Dermis blood vessel endothelial cell (primary cell): Measurements from ENCODE around the gene BICD1. TPM values are rescaled to one million over a fixed set of nuclear protein-coding genes. Genes with fewer than 3 reads are reported as not detected.

Experiments used
- DNase-seq: peaks from one replicate; pipeline ENCODE4 v3.0.0; 2010
- total RNA-seq: library from RNA; depleted of rRNA; stranded (reverse); fragments of >200 nt; gene quantifications from 2 replicates; pipeline ENCODE4 v1.2.3, GENCODE V29; 2014

The BICD1 gene
- total RNA-seq, 1 donor from 2014 or later, result 14.8 TPM

DNA sequence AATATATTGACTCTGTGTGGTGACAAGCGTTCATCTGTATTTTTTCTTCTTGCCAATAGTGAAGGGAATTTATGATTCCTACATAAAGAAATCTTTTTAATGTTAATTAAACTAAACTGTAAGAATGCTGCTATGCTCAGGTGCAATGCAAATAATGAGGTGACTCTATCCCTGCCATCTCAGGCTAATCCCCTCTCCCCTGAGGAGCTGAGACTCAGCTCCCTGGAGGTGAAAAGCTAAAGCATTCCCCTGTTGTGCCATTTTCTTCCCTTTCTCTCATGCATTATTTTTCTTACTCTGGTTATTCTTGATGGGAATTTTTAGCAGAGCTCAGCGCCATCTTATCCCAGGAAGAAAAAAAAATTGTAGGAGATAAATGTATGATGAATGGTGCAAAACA is 178.8 kb downstream of the BICD1 start:
- no peak for DNase-seq

DNA sequence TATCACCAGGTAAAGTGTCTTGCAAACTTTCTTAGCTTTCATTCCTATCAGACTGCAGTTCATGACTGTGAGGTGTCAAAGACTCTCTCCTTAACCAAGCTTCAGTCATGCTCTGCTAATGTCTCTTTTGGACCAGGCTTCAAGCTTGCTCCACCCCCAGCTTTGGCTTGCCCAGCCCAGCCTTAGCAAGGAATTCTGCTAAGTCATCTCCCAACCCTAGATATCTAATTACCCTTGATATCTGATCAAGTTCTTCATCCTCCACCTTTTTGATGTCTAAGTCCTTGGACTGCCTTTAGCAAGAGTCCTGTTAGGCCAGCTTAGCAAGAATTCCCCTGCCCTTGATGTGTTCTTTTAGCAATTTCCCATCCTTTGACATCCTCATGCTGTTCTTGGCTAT is 183.8 kb downstream of the BICD1 start:
- DNase-seq, result no peak

DNA sequence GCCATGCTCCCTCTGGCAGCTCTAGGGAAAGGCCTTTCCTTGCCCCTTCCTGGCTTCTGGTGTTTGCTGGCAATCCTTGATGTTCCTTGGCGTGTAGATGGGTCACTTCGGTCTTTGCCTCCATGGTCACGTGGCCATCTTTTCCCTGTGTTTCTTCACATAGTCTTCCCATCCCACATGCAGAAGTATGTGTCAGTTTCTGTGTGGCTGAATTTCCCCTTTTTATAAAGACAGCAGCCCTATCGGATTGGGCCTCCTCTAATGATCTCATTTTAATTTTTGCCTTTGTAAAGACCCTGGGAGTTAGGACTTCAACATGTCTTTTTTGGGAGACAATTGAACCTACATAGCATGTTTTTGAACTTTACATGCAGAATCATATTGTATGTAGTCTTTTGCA is 185.5 kb downstream of the BICD1 start:
- DNase-seq, result no peak

DNA sequence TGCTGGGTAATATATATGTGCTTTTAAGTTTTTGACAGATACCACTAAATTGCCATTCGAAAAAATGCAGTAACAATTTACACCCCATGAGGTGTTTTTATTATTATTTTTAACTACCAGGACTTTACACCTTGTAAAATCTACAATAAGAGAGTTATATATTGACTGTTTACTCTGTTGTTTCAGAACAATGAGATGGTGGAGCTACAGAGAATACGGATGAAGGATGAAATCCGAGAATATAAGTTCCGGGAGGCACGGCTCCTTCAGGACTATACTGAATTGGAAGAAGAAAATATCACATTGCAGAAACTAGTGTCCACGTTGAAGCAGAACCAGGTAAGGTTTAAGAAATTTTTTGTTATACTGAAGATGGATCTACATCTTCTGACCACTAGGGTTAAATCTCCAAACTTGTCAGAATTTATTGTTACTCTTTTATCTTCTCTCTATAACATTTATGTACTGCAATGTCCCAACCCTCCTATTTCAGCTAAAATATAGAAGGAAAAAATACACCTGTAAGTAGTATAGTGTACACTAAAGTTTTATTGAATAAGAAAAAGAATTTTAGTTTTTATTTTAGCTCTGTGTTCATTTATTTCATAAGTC is 187.3 kb downstream of the BICD1 start:
- DNase-seq, result no peak

DNA sequence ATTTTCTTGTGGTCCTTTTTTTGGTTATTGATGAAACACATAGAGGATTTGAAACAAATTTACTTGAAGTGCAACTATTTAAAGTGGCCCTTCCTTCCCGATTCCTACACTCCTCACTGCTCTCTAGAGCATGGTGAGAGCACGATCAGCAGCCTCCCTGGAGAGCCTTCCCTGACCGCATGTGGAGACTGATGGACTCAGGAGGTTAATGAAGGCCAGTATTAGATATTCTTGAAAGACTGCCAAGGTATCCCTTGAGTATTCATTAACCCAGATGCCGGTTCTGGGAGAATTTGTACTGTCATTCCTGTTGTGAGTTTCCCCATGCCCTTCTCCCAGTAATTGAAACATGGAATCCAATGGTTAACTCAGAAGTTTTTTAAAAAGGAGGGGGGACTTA is 189.9 kb downstream of the BICD1 start:
- no peak for DNase-seq

DNA sequence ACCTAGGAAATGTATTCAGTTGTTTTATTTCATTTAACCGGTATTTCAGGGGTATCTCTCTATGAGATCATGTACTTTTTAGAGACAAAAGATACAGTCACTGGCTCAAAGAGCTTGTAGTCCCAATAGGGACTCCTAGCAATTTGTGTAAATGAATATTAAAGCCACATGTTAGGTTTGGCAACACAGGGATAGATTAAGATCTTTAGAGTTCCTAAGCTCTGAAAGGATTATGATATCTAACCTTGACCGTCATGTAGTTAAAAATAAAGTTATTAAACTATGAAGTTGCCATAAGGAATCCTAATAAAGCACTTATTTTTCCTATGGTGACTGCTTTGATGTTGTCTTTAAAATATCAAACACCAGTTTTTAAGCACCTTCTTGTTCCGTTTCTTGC is 192.3 kb downstream of the BICD1 start:
- DNase-seq, result no peak

DNA sequence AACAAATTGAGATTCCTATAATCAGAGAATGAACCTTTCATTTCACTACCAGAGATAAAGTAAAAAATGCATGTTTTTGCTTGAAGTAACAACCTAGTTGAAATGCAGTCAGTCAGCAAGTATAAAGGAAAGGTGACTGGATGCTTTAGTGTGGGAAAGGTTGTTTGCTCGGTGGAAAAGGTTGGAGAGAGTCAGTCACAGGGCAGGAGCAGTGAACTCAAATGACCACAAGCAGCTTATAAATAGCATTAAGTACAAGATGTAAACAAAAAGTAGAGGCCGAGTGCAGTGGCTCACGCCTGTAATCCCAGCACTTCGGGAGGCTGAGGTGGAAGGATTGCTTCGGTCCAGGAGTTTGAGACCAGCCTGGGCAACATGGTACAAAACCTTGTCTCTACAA is 194.6 kb downstream of the BICD1 start:
- DNase-seq, result no peak

DNA sequence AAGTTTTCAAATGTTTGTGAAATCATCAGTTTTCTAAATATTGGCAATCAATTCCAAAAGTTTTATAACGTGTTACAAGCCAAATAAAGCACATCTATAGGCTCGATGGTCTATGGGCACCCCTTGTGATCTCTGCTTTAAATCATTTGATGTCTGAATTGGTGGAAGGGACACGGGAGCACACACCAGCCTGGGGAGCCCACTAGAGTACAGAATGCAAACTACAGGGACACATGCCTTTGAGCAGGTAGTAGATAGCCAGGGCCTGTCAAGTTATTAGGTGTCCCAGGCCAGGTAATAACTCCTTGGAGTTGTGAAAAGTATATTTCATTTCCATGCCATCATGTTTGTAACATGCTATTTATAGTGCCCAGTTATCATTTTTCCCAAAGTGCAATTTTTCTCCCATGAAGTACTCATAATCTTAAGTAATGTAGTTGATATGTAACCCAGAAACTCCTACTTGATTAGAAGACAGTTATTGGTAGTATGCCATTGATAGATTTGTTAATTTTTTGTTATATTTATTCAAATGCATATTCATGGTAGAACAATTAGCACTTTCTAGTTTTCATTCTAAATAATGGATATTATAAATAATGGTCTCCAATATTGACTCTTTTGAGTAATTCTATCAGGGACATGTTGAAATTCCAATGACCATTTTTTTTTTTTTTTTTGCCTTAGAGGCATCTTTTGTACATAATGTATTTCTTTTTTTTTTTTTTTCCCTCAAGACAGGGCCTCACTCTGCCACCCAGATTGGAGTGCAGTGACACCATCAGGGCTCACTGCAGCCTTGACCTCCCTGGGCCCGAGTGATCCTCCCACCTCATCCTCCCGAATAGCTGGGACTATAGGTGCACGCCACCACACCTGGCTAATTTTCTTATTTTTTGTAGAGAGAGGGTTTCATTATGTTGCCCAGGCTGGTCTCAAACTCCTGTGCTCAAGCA is 195.8 kb downstream of the BICD1 start:
- DNase-seq, result peak; percentile 77

DNA sequence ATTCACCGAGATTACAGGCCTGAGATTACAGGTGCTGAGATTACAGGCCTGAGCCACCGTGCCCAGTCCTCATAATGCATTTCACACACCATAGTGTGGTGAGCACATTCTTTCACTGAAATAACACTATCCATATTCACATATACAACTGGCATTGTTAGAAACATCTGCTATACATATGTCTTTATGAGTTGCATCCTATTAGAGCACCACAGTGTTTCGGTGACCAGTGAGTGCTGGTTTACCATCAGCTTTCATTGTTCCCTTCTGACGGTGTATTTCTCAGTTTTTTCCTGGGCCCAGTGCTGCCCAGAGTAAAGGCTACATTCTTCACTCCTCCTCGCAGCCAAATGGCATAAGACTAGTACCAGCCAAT is 196.5 kb downstream of the BICD1 start:
- DNase-seq, result no peak

DNA sequence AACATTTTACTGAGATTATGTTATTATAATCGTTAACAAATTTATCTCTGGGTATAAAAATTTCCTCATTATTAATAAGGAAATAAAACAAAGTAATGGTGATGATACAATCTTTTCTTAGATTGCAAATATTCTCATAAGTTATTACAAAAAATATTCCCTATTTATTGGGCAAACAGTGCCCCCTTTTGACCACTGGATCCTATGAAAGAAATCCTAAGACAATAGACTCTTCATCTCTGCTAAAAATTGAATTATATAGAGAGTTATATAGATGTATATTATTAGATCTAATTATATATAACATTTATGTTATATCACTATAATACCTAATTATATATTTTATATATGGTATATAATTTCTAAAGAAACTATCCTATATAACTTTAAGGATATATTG is 198.5 kb downstream of the BICD1 start:
- peak; percentile 55 for DNase-seq

DNA sequence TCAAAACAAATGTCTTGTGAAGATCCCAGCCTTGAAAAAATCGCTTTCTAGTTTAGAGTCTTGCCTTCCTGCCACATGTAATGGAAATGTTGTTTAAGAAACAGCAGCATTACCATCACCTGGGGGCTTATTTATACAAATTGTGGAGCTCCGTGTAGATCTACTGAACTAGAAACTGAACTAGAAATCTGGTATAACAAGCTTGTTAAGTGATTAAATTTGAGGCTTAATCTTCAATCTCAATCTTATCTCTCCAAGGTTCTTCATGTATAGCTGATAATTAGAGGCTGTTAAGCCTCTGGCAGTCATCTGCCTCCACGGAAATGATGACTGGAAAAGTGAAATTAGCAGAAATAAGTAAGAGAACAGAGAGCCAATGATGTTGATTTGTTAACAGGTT is 200.7 kb downstream of the BICD1 start:
- DNase-seq, result no peak

DNA sequence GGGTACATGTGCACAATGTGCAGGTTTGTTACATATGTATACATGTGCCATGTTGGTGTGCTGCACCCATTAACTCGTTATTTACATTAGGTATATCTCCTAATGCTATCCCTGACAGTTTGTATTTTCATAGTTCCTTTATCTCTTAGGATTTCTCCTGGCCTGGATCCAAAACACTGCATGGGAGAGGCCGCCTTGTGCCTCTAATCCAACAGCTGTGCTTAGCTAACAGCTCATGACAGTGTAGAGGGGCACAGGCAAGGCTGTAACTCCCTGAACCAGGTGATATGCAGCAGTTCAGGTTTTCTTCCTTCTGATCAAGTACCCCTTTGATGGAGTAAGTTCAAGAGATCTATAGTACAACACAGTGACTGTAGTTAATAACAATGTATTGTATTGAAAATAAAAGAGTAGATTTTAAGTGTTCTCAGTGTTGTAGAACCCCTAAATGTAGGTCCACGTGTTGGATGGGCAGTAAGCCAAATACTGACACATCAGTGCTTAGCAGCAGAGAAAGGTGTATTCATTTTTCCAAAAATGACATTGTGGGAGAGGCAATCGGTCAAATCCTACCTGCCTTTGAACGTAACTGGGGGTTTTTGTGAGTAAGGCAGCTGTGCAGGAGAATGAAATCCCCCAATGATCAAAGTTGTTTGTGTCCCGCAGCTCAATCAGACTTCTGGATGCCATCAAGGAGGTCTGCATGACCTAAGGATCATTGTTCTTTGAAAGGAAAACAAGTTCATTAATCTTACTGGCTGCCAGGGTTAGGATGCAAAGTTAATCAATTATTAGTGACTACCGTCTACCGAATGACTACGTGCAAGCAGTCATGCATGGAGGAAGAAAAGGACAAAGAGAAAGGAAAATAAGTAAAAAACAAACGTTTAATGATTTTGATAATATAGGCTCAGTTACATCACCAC is 203.4 kb downstream of the BICD1 start:
- DNase-seq, result peak; percentile 45

DNA sequence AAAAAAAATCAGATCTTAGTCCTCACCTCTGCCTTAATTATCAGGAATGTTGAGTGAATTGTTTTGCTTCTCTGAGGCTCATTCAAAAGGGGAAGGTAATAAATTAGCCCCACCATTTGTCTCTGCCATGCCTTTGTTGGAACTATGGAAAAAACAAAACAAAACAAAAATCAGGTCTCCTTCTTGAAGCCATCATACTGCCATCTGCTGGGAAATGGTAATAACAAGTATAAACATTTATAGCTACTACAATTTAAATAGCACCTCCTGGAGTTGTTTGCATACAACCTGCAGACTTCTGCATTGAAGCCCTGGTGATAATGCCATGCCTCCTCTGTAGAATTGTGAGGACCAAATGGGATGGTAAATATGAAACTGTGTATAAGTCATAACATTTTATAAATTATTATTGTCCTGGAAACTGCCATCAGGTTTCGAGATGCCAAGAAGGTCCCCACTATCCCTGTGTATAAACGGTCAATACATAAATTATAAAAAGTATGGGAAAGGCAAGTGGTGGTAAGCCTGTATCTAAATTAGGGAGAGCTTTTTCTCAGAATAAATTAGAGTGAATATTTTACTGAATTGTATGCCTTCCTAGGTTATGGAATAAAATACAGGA is 205.5 kb downstream of the BICD1 start:
- peak; percentile 88 for DNase-seq

DNA sequence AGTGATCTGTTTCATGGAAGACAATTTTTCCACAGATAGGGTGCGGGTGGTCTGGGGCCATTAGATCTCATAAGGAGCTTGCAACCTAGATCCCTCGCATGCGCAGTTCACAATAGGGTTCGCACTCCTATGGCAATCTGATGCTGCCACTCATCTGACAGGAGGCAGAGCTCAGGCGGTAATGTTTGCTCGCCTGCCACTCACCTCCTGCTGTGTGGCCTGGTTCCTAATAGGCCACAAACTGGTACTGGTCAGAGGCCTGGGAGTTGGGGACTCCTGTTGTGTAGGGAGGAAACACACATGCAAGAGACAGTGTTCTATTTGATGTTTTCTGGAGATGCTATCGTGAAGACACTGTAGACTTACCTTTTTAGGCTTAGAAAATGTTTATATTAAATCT is 215.7 kb downstream of the BICD1 start:
- DNase-seq, result no peak

DNA sequence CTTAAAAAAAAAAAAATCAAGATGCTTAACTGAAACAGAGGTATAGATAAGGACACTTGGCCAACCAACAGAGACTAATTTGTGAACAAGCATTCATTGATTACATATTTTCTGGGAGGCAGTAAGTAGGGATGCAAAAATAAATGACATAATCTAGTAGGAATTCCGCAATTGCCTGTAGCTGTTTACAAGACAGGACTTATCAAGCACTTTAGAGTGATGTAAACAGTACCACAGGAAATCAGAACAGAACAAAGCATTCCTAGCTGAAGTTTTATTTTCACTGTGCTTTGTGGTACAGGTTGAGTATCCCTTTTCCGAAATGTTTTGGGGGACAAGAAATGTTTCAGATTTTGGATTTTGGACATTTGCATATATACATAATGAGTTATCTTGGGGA is 224.5 kb downstream of the BICD1 start:
- DNase-seq, result peak; percentile 65

DNA sequence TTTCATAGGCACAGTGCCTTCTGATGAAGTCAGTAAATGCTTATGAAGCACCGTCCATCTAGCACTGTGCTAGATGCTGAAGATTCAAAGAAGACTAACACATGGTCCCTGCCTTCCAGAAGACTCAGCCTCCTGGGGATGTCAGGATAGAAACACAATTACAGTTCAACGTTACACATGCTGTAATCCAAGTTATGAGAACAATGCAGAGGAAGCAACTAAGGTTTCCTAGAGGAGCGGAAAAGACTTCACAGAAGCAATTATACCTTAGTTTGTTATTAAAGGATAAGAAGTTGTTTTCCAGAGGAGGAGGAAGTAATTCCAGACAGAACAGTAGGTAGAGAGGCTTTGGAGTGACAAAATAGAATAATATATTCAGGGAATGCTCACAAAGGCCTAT is 225.8 kb downstream of the BICD1 start:
- DNase-seq, result peak; percentile 84

DNA sequence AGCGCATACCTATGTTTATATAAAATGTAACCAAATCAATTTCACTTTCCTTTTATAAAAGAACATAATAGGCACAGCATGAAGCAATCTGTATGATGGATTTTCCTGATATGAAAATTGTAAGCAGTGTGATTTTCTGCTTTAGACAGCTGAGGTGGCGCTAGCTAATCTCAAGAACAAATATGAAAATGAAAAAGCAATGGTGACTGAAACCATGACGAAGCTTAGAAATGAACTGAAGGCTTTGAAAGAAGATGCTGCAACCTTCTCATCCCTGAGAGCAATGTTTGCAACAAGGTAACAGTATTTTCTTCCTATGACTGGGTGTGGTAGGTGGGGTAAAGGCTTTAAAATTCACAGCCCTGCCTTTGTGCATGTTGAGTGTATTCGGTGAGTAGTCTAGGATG is 227.7 kb downstream of the BICD1 start:
- no peak for DNase-seq

DNA sequence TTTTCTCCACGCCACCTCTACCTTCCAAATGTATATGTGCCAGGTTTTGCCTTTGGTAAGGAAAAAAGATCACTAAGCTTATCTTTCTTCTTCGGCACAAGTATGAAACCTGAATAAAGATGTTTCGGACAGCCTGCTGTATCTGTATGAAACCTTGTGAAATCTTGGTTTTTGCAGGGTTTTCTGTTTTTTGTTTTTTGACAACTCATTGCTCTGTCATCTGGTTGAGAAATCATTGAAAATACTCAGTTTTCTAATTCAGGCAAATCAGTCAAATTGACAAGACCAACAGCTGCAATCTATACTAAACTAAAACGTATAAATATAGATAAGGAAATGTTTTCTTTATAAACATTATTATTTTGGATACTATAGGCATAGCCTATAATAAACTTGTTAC is 229.6 kb downstream of the BICD1 start:
- no peak for DNase-seq

DNA sequence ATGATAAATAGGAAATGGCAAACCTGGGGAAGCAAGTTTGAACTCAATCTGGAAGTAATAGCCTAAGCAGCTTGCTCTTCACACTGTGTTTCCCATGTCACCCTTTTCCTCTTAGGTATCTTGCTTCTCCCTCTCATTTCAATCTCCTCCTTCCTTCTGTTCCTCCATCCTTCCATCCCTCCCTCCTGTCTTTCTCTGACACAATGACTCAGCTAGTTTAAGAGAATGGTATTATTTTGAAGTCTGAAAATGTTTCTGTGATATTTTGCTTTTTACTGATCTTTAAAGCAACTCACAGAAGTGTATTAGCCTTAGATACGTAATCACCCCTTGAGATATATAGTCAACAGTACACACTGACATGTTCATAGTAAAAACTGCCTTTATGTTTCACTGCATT is 236.8 kb downstream of the BICD1 start:
- DNase-seq, result no peak

DNA sequence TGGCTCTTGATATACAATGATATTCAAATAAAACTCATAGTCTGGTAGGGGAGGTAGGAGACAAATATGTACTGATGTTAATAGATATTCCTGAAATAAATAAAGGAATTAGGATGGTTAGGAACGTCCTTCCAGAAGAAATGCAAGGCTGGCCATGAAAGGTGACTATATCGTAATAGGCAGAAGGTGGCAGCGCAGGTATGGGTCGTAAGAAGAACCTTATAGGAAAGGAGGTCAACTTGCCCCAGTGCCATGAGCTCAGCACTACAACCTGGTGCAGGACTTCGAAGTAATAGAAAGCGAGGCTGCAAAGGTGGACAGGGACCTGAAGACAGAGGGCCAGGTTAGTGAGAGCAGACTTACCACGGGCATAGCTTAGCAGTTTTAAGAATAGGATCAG is 237.4 kb downstream of the BICD1 start:
- DNase-seq, result no peak

DNA sequence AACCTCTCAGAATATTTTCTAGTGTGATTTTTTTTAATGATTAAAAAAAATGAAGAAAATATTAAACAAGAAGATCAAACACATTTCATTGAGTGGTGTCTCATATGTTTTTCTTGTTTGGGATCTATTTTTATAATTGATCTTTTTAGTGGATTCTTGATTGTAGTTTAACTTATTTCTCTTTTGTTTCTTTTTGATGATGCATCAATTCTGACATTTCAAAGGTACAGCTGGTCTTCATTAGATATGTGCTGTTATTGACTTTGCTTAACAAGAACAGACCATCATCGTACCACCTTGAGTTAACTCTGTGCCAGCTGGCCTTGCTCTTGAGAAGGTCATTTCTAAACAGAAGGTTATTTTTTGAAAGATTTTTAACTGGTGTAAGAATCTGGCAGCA is 246.9 kb downstream of the BICD1 start:
- DNase-seq, result no peak

DNA sequence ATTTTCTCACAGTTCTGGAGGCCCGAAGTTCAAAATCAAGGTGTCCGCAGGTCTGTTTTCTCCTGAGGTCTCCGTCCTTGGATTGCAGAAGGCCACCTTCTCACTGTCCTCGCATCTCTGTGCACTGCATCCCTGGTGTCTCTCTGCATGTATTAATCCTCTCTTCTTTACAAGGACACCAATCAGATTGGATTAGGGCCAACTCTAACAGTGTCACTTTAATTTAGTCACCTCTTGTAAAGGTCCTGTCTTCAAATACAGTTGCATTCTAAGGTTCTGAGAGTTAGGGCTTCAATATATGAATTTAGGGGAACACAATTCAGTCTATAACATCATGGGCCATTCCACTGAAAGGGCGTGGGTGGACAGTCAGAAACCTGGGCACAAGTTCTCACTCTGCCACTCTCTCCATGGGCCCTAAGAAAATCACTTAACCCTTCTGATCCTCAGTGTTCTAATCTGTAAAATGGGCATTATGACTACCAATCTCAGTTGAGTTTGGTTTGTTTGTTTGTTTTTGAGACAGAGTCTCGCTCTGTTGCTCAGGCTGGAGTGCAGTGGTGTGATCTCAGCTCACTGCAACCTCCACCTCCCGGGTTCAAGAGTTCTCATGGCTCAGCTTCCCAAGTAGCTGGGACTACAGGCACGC is 251.1 kb downstream of the BICD1 start:
- DNase-seq, result no peak
